ENCODE measurements around the gene ZNF518B.

Gene ZNF518B

GRCh38 chr4:10461091-10461849 lies 4.0 kb upstream of the ZNF518B start:
- Histone ChIP-seq H3K4me3 (replicated peaks; ENCODE audit: low read depth, low read length) (peak overlapping the region; percentile 36), H3K36me3 (ENCODE audit: control insufficient read depth, insufficient read depth, low read length) (no peaks in the 10 kb centered on the region), H3K27me3 (replicated peaks; ENCODE audit: control insufficient read depth, insufficient read depth, low read length) (no peaks in the 10 kb centered on the region)
- DNase-seq (ENCODE audit: extremely low read depth, insufficient read length): peak; percentile 88
- TF ChIP-seq, protein P1, sequence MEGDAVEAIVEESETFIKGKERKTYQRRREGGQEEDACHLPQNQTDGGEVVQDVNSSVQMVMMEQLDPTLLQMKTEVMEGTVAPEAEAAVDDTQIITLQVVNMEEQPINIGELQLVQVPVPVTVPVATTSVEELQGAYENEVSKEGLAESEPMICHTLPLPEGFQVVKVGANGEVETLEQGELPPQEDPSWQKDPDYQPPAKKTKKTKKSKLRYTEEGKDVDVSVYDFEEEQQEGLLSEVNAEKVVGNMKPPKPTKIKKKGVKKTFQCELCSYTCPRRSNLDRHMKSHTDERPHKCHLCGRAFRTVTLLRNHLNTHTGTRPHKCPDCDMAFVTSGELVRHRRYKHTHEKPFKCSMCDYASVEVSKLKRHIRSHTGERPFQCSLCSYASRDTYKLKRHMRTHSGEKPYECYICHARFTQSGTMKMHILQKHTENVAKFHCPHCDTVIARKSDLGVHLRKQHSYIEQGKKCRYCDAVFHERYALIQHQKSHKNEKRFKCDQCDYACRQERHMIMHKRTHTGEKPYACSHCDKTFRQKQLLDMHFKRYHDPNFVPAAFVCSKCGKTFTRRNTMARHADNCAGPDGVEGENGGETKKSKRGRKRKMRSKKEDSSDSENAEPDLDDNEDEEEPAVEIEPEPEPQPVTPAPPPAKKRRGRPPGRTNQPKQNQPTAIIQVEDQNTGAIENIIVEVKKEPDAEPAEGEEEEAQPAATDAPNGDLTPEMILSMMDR (IDR thresholded peaks at IDR 0.05; ENCODE audit: insufficient read depth, low read length, poor library complexity, severe bottlenecking): peak; percentile 46

DNA sequence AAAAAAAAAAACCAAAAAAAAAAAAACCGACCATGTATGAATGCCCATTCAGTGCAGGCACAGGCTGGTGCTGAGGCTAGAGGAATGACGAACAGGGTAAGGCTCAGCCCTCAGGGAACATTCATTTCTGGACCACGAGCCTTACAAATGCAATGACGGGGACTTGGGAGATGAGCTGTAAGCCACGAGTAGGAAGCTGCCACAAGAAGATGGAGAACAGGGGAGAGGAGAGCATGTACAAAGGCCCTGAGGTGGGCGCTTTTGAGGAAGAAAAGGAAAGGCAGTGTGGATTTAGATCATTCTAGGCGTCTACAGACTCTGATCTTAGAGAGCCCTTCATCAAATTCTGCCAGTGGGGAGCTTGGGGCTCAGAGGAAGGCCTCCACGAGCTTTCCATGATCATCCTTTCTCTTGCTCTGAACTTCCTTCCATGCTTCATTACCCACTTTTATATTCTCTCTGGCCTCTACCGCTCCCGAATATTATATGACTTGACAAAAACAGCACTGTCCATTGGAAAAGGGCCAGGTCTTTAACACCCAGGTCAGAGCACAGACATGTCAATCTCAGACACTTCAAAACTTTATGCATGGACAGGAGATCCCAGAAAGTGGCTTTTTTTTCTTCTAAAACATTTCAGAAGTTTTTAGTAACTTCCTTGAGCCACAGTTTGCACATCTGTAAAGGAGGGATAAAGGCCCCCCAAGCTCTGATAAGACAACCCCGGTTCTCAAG lies 3.3 kb upstream of the ZNF518B start:
- DNase-seq (ENCODE audit: extremely low read depth, insufficient read length): no peak
- no peak overlapping the region for H3K4me3 ChIP-seq (replicated peaks; ENCODE audit: low read depth, low read length)
- no peaks in the 10 kb centered on the region for H3K36me3 ChIP-seq (ENCODE audit: control insufficient read depth, insufficient read depth, low read length)
- no peaks in the 10 kb centered on the region for H3K27me3 ChIP-seq (replicated peaks; ENCODE audit: control insufficient read depth, insufficient read depth, low read length)
- TF ChIP-seq, protein P1 (IDR thresholded peaks at IDR 0.05; ENCODE audit: insufficient read depth, low read length, poor library complexity, severe bottlenecking): no peak

- Histone ChIP-seq H3K27me3 (replicated peaks; ENCODE audit: control insufficient read depth, insufficient read depth, low read length) (no peaks in the 10 kb centered on the region), H3K36me3 (ENCODE audit: control insufficient read depth, insufficient read depth, low read length) (no peaks in the 10 kb centered on the region; the same call in 1 of the 2 replicates), H3K4me3 (replicated peaks; ENCODE audit: low read depth, low read length) (no peak overlapping the region)
- no peak for DNase-seq (ENCODE audit: extremely low read depth, insufficient read length)
- TF ChIP-seq, protein P1 (IDR thresholded peaks at IDR 0.05; ENCODE audit: insufficient read depth, low read length, poor library complexity, severe bottlenecking): no peak
Measured at GRCh38 chr4:10459305-10459704, 2.1 kb upstream of the ZNF518B start.

GRCh38 chr4:10458177-10458576 lies 951 bp upstream of the ZNF518B start:
- no peaks in the 10 kb centered on the region for H3K27me3 ChIP-seq (replicated peaks; ENCODE audit: control insufficient read depth, insufficient read depth, low read length)
- no peak for DNase-seq (ENCODE audit: extremely low read depth, insufficient read length)
- TF ChIP-seq, protein P1 (IDR thresholded peaks at IDR 0.05; ENCODE audit: insufficient read depth, low read length, poor library complexity, severe bottlenecking): no peak
- H3K4me3 ChIP-seq (replicated peaks; ENCODE audit: low read depth, low read length): no peak overlapping the region
- H3K36me3 ChIP-seq (ENCODE audit: control insufficient read depth, insufficient read depth, low read length): no peaks in the 10 kb centered on the region; the same call in 1 of the 2 replicates

GRCh38 chr4:10456595-10457254 lies 501 bp downstream of the ZNF518B start:
- Histone ChIP-seq H3K27me3 (replicated peaks; ENCODE audit: control insufficient read depth, insufficient read depth, low read length) (no peaks in the 10 kb centered on the region), H3K36me3 (ENCODE audit: control insufficient read depth, insufficient read depth, low read length) (no peaks in the 10 kb centered on the region; the same call in 1 of the 2 replicates), H3K4me3 (replicated peaks; ENCODE audit: low read depth, low read length) (peak overlapping the region; percentile 60)
- peak; percentile 66 for DNase-seq (ENCODE audit: extremely low read depth, insufficient read length)
- TF ChIP-seq, protein P1 (IDR thresholded peaks at IDR 0.05; ENCODE audit: insufficient read depth, low read length, poor library complexity, severe bottlenecking): no peak
